CD14-positive monocyte (primary cell): ENCODE data around the gene BACH1. TPM values are rescaled to one million over a fixed set of nuclear protein-coding genes. Genes with fewer than 3 reads are reported as not detected.

Source experiments
- DNase-seq, 3 donors: peaks; one replicate each; pipeline ENCODE4 v3.0.0-alpha.2; 2011 to 2022
- H2AFZ ChIP-seq: 2 replicates; pipeline ENCODE4 v1.6.0; 2012; ENCODE audit warnings: mild to moderate bottlenecking, low read depth, low read length, inconsistent platforms; ENCODE audit not compliant: insufficient read depth, poor library complexity, severe bottlenecking
- H3K27ac ChIP-seq, 2 donors: 1 replicate in 1 of 2; 2 replicates in 1 of 2; pipeline ENCODE4 v1.5.1; 2012 to 2013; ENCODE audit warnings: low read length in 2 of 2, control low read depth in 1 of 2, inconsistent platforms in 1 of 2, low read depth in 1 of 2, mild to moderate bottlenecking in 1 of 2
- H3K27me3 ChIP-seq, 2 donors: one replicate each; pipeline versions ENCODE4 v1.6.0 to v1.6.1; 2011 to 2013; ENCODE audit warnings: low read length in 2 of 2; ENCODE audit not compliant: control insufficient read depth in 2 of 2, insufficient read depth in 2 of 2
- H3K36me3 ChIP-seq, 2 donors: replicated peaks in 1 of 2; 1 replicate in 1 of 2; 2 replicates in 1 of 2; pipeline versions ENCODE4 v1.5.1 to v1.6.1; 2012 to 2013; ENCODE audit warnings: low read length in 2 of 2, control low read depth in 1 of 2, inconsistent platforms in 1 of 2, mild to moderate bottlenecking in 1 of 2; ENCODE audit not compliant: insufficient read depth in 2 of 2, control insufficient read depth in 1 of 2
- H3K4me1 ChIP-seq, 2 donors: 1 replicate in 1 of 2; 2 replicates in 1 of 2; pipeline versions ENCODE4 v1.5.1 to v1.6.1; 2012 to 2013; ENCODE audit warnings: low read length in 2 of 2, control low read depth in 1 of 2, inconsistent platforms in 1 of 2, mild to moderate bottlenecking in 1 of 2, moderate library complexity in 1 of 2; ENCODE audit not compliant: insufficient read depth in 2 of 2, control insufficient read depth in 1 of 2
- H3K4me2 ChIP-seq: replicated peaks from 2 replicates; pipeline ENCODE3; 2012; ENCODE audit warnings: low read length, moderate library complexity, mild to moderate bottlenecking; ENCODE audit not compliant: poor library complexity, severe bottlenecking; ENCODE audit errors: extremely low read depth
- H3K4me3 ChIP-seq, 3 experiments: fragments of 200-600 bp in 1 of 3; sonication (generic) in 1 of 3; replicated peaks in 1 of 3; 1 replicate in 2 of 3; 2 replicates in 1 of 3; pipeline ENCODE4 v1.5.1; 2011 to 2013; ENCODE audit warnings: low read length in 3 of 3, mild to moderate bottlenecking in 3 of 3, control low read depth in 2 of 3, low read depth in 2 of 3, inconsistent platforms in 1 of 3, moderate library complexity in 1 of 3
- H3K79me2 ChIP-seq: 2 replicates; pipeline ENCODE4 v1.6.0; 2012; ENCODE audit warnings: mild to moderate bottlenecking, control low read depth, inconsistent platforms, low read length, moderate library complexity; ENCODE audit not compliant: insufficient read depth
- H3K9ac ChIP-seq: 2 replicates; pipeline ENCODE4 v1.6.0; 2017; ENCODE audit warnings: low read length, mild to moderate bottlenecking; ENCODE audit not compliant: insufficient read depth, poor library complexity, severe bottlenecking
- H3K9me3 ChIP-seq, 2 donors: replicated peaks in 1 of 2; 1 replicate in 1 of 2; 2 replicates in 1 of 2; pipeline versions ENCODE4 v1.5.1 to v1.6.1; 2012 to 2013; ENCODE audit warnings: low read length in 2 of 2, control low read depth in 1 of 2; ENCODE audit not compliant: control insufficient read depth in 1 of 2, insufficient read depth in 1 of 2
- H4K20me1 ChIP-seq: 2 replicates; pipeline ENCODE4 v1.6.0; 2012; ENCODE audit warnings: mild to moderate bottlenecking, low read length, control low read depth, moderate library complexity; ENCODE audit not compliant: insufficient read depth
- H3K27ac Mint-ChIP-seq, 7 donors: one replicate each; pipeline ENCODE4 v1.8.0; 2020; ENCODE audit warnings: mild to moderate bottlenecking in 7 of 7, mixed read lengths in 7 of 7, moderate library complexity in 6 of 7, inconsistent platforms in 2 of 7
- H3K27me3 Mint-ChIP-seq, 3 donors: one replicate each; pipeline ENCODE4 v1.8.0; 2021 to 2022; ENCODE audit warnings: low read depth in 3 of 3, mild to moderate bottlenecking in 3 of 3, mixed read lengths in 3 of 3, moderate library complexity in 3 of 3, inconsistent platforms in 1 of 3
- H3K36me3 Mint-ChIP-seq, 2 donors: one replicate each; pipeline ENCODE4 v1.8.0; 2020; ENCODE audit warnings: mixed read lengths in 2 of 2, inconsistent platforms in 1 of 2, mild to moderate bottlenecking in 1 of 2
- H3K4me1 Mint-ChIP-seq: one replicate; pipeline ENCODE4 v1.8.0; 2020; ENCODE audit warnings: mild to moderate bottlenecking, mixed read lengths
- H3K4me3 Mint-ChIP-seq, 2 donors: one replicate each; pipeline ENCODE4 v1.8.0; 2020; ENCODE audit warnings: mild to moderate bottlenecking in 2 of 2, mixed read lengths in 2 of 2, moderate library complexity in 1 of 2
- H3K9me3 Mint-ChIP-seq, 7 donors: one replicate each; pipeline ENCODE4 v1.8.0; 2020 to 2022; ENCODE audit warnings: mixed read lengths in 7 of 7, mild to moderate bottlenecking in 6 of 7, moderate library complexity in 6 of 7, inconsistent platforms in 2 of 7
- CTCF ChIP-seq: fragments of 200-600 bp; IDR thresholded peaks from one replicate; pipeline ENCODE4 v1.8.0; 2022; ENCODE audit warnings: antibody characterized with exemption, mild to moderate bottlenecking
- WGBS: methylation state at CpG from one replicate; pipeline ENCODE4 v1.1.5; 2013; ENCODE audit warnings: missing lambda C conversion rate; ENCODE audit not compliant: insufficient coverage; 5-methylcytosine and 5-hydroxymethylcytosine counted together
- intact Hi-C, 2 donors: fragments of 100-400 bp; cut with micrococcal nuclease; formaldehyde crosslinking; loops; one replicate each; pipeline versions ENCODE4 v1.15.0 to v1.15.1; 2023
- polyA plus RNA-seq, 3 donors: library from polyadenylated mRNA; depleted of rRNA in 1 of 3; unstranded in 2 of 3; stranded (reverse) in 1 of 3; fragments of 300-500 nt in 2 of 3; fragments of >200 nt in 1 of 3; fragmentation: Illumina TruSeq in 2 of 3; gene quantifications; 1 replicate in 2 of 3; 2 replicates in 1 of 3; pipeline ENCODE4 v1.2.3, GENCODE V29; 2012 to 2021

The BACH1 gene
- polyA plus RNA-seq, 3 donors, result 69.2 to 199 (median 148) TPM

GRCh38 chr21:29349702-29350101 lies 51.0 kb downstream of the BACH1 start:
- H3K4me1 Mint-ChIP-seq, result peaks cover 29% of the 10 kb centered on the region
- intact Hi-C loops, result loop anchor here in 1 of 2 donors (5.0 kb wide), 1 partner anchor 47 kb away; no protein-coding TSS in a partner anchor
- peak overlapping the region in 1 of 2 donors; percentile 6 for H3K27ac ChIP-seq
- peaks cover 25 to 67% of the 10 kb centered on the region in 2 donors for H3K36me3 ChIP-seq
- H3K4me3 ChIP-seq, result no peak overlapping the region
- H3K27me3 ChIP-seq, result no peaks in the 10 kb centered on the region
- no peak overlapping the region for H3K4me2 ChIP-seq
- no peak overlapping the region for H3K4me3 Mint-ChIP-seq
- peaks cover 46 to 62% of the 10 kb centered on the region in 2 donors for H3K36me3 Mint-ChIP-seq
- no peak for TF ChIP-seq CTCF
- H3K9me3 ChIP-seq, result peaks cover 6 to 9% of the 10 kb centered on the region in 2 donors
- no peak overlapping the region for H2AFZ ChIP-seq
- 100% methylated on average over 2 of the region's 4 CpGs for WGBS
- peak overlapping the region in 1 of 7 donors; percentile 36 for H3K27ac Mint-ChIP-seq
- no peak for DNase-seq
- H4K20me1 ChIP-seq, result peaks cover 65% of the 10 kb centered on the region
- H3K9ac ChIP-seq, result no peak overlapping the region
- H3K79me2 ChIP-seq, result peaks cover 61% of the 10 kb centered on the region
- H3K4me1 ChIP-seq, result peaks cover 26 to 36% of the 10 kb centered on the region in 2 donors
- peaks cover 0 to 12% (median 8%) of the 10 kb centered on the region in 7 donors for H3K9me3 Mint-ChIP-seq
- H3K27me3 Mint-ChIP-seq, result peaks cover 0 to 6% (median 0%) of the 10 kb centered on the region in 3 donors

DNA sequence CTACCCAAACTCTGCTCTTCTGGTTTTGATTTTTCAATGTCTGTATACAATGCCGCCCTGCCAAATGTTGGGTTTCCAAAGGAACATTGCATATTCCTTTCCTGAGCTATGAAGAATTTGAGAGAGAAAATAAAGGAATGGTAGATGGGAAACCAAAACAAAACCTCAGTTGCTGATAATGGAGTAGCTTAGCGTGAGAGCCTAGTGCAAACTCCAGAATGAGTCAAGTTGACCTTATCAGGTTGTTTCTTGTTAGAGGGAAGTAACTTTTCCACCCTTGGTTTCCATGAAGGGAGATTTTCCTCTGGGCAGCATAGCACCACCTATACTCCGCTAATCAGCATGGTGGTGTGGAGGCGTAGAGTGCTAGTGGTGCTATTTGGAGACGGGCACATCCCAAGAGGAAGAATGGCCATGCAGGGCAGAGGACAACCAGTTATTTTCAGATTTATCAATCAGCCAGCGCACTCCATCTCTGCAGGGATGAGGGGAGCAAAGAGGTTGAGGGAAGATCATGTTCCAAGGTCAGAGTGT lies 51.6 kb downstream of the BACH1 start:
- Histone ChIP-seq H4K20me1 (peaks cover 62% of the 10 kb centered on the region), H3K79me2 (peaks cover 59% of the 10 kb centered on the region), H2AFZ (no peak overlapping the region), H3K4me2 (no peak overlapping the region), H3K36me3 (peaks cover 21 to 67% of the 10 kb centered on the region in 2 donors), H3K9me3 (peaks cover 9 to 13% of the 10 kb centered on the region in 2 donors), H3K27ac (peak overlapping the region in 1 of 2 donors; percentile 2), H3K27me3 (no peaks in the 10 kb centered on the region), H3K4me1 (peaks cover 26 to 36% of the 10 kb centered on the region in 2 donors), H3K9ac (no peak overlapping the region), H3K4me3 (no peak overlapping the region)
- Mint-ChIP-seq H3K36me3 (peaks cover 47 to 68% of the 10 kb centered on the region in 2 donors), H3K4me1 (peaks cover 30% of the 10 kb centered on the region), H3K4me3 (no peak overlapping the region), H3K27ac (peak overlapping the region in 1 of 7 donors; percentile 5), H3K9me3 (peaks cover 0 to 16% (median 13%) of the 10 kb centered on the region in 7 donors), H3K27me3 (peaks cover 0 to 6% (median 0%) of the 10 kb centered on the region in 3 donors)
- TF ChIP-seq CTCF, result no peak
- intact Hi-C loops, result no loop called here
- no peak for DNase-seq
- 100% methylated on average over 5 of the region's 6 CpGs for WGBS
